ENCODE results near the gene BIN1. TPM values are rescaled to one million over a fixed set of nuclear protein-coding genes. Genes with fewer than 3 reads are reported as not detected.

Gene BIN1
- total and polyA plus RNA-seq, 2 donors (not counting 1 experiment from before 2014, with no cell fraction given): 90.6 to 92.3 TPM

DNA sequence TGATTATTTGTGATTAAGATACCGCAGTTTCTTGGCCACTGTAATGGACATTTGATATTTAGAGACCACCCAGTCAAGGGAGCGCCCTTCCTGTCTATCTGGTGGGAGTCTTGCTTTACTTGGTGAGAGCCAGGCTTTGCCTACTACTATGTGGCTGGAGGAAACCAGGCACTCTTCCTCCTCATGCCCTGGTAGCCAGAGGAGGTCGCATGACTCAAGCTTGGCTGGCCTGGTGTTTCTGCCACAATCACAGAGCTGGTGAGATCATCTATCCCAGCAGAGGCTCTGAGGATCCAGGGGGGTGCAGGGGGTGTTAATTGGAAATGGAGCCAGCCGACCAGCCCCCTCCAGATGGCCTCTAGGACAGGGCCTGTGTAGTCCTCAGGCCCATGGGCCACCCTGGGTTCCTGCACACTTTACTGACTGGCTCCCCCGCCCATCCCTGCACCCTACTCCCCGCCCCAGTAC lies 46.8 kb upstream of the BIN1 start:
- ChIA-PET CTCF (no interaction called here), POLR2A (no interaction called here)
- intact Hi-C loops (cut with micrococcal nuclease): no loop called here
- Mint-ChIP-seq H3K27ac (no peak overlapping the region), H3K4me1 (peaks cover 15% of the 10 kb centered on the region), H3K27me3 (no peaks in the 10 kb centered on the region), H3K9me3 (ENCODE audit: insufficient read depth) (peaks cover 2% of the 10 kb centered on the region), H3K4me3 (no peak overlapping the region)
- peaks cover 10 to 17% of the 10 kb centered on the region in 2 donors for H3K4me1 ChIP-seq (ENCODE audit: control insufficient read depth in 2 of 2, insufficient read depth in 2 of 2, low read length in 2 of 2)
- H3K79me2 ChIP-seq (ENCODE audit: control insufficient read depth, insufficient read depth, low read length): no peaks in the 10 kb centered on the region
- DNase-seq (no peak), ATAC-seq (ENCODE audit: low read depth) (no peak)
- H3K9me3 ChIP-seq (ENCODE audit: control extremely low read depth in 1 of 3, control insufficient read depth in 2 of 3, insufficient read depth in 1 of 3, low read length in 2 of 3): peaks cover 0 to 10% (median 7%) of the 10 kb centered on the region in 3 donors
- H4K20me1 ChIP-seq (ENCODE audit: control insufficient read depth, insufficient read depth, low read length, poor library complexity, severe bottlenecking): no peaks in the 10 kb centered on the region
- TF ChIP-seq, protein P1, sequence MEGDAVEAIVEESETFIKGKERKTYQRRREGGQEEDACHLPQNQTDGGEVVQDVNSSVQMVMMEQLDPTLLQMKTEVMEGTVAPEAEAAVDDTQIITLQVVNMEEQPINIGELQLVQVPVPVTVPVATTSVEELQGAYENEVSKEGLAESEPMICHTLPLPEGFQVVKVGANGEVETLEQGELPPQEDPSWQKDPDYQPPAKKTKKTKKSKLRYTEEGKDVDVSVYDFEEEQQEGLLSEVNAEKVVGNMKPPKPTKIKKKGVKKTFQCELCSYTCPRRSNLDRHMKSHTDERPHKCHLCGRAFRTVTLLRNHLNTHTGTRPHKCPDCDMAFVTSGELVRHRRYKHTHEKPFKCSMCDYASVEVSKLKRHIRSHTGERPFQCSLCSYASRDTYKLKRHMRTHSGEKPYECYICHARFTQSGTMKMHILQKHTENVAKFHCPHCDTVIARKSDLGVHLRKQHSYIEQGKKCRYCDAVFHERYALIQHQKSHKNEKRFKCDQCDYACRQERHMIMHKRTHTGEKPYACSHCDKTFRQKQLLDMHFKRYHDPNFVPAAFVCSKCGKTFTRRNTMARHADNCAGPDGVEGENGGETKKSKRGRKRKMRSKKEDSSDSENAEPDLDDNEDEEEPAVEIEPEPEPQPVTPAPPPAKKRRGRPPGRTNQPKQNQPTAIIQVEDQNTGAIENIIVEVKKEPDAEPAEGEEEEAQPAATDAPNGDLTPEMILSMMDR (IDR thresholded peaks at IDR 0.05): no peak
- no peak for TF ChIP-seq EZH2 (IDR thresholded peaks at IDR 0.05; ENCODE audit: borderline replicate concordance, insufficient read depth, low read depth, low read length, poor library complexity, severe bottlenecking)
- no peak overlapping the region for H3K4me3 ChIP-seq (ENCODE audit: control extremely low read depth in 1 of 5, extremely low read depth in 1 of 5, insufficient read depth in 1 of 5, low read depth in 2 of 5, low read length in 4 of 5)
- H3K27me3 ChIP-seq (replicated peaks in 1 of 4; ENCODE audit: control extremely low read depth in 1 of 4, control insufficient read depth in 3 of 4, insufficient read depth in 4 of 4, low read length in 3 of 4): no peaks in the 10 kb centered on the region
- H3K9ac ChIP-seq (ENCODE audit: low read length): no peak overlapping the region
- H3K36me3 ChIP-seq (replicated peaks in 1 of 2; ENCODE audit: control extremely low read depth in 1 of 2, control insufficient read depth in 1 of 2, extremely low read depth in 1 of 2, insufficient read depth in 2 of 2, low read length in 1 of 2): no peaks in the 10 kb centered on the region
- no peak overlapping the region for H2AFZ ChIP-seq (ENCODE audit: insufficient read depth, low read depth, low read length, poor library complexity, severe bottlenecking)
- H3K4me2 ChIP-seq (replicated peaks; ENCODE audit: low read depth, low read length, poor library complexity, severe bottlenecking): no peak overlapping the region
- WGBS (ENCODE audit: insufficient coverage): 93% methylated on average over 5 of the region's 6 CpGs
- H3K27ac ChIP-seq (ENCODE audit: low read length in 2 of 2): no peak overlapping the region

- Mint-ChIP-seq H3K27ac (no peak overlapping the region), H3K27me3 (no peaks in the 10 kb centered on the region), H3K4me3 (no peak overlapping the region), H3K4me1 (peaks cover 4% of the 10 kb centered on the region), H3K9me3 (ENCODE audit: insufficient read depth) (peaks cover 2% of the 10 kb centered on the region)
- H3K27ac ChIP-seq (ENCODE audit: low read length in 2 of 2): no peak overlapping the region
- H3K9me3 ChIP-seq (ENCODE audit: control extremely low read depth in 1 of 3, control insufficient read depth in 2 of 3, insufficient read depth in 1 of 3, low read length in 2 of 3): peaks cover 0 to 12% (median 7%) of the 10 kb centered on the region in 3 donors
- H3K4me3 ChIP-seq (ENCODE audit: control extremely low read depth in 1 of 5, extremely low read depth in 1 of 5, insufficient read depth in 1 of 5, low read depth in 2 of 5, low read length in 4 of 5): no peak overlapping the region
- no peaks in the 10 kb centered on the region for H3K4me1 ChIP-seq (ENCODE audit: control insufficient read depth in 2 of 2, insufficient read depth in 2 of 2, low read length in 2 of 2)
- ChIA-PET POLR2A (no interaction called here), CTCF (interaction anchor here (0.8 to 2.2 kb wide), 2 partner anchors 11 to 100 kb away, joined by 3 to 8 read pairs; no protein-coding TSS in a partner anchor)
- WGBS (ENCODE audit: insufficient coverage): 86% methylated on average over 1 of the region's 1 CpG
- no peak for DNase-seq
- H3K27me3 ChIP-seq (replicated peaks in 1 of 4; ENCODE audit: control extremely low read depth in 1 of 4, control insufficient read depth in 3 of 4, insufficient read depth in 4 of 4, low read length in 3 of 4): no peaks in the 10 kb centered on the region
- no peak overlapping the region for H2AFZ ChIP-seq (ENCODE audit: insufficient read depth, low read depth, low read length, poor library complexity, severe bottlenecking)
- H4K20me1 ChIP-seq (ENCODE audit: control insufficient read depth, insufficient read depth, low read length, poor library complexity, severe bottlenecking): no peaks in the 10 kb centered on the region
- no peak overlapping the region for H3K4me2 ChIP-seq (replicated peaks; ENCODE audit: low read depth, low read length, poor library complexity, severe bottlenecking)
- intact Hi-C loops (cut with micrococcal nuclease): no loop called here
- no peaks in the 10 kb centered on the region for H3K36me3 ChIP-seq (replicated peaks in 1 of 2; ENCODE audit: control extremely low read depth in 1 of 2, control insufficient read depth in 1 of 2, extremely low read depth in 1 of 2, insufficient read depth in 2 of 2, low read length in 1 of 2)
- no peaks in the 10 kb centered on the region for H3K79me2 ChIP-seq (ENCODE audit: control insufficient read depth, insufficient read depth, low read length)
- no peak overlapping the region for H3K9ac ChIP-seq (ENCODE audit: low read length)
- no peak for ATAC-seq (ENCODE audit: low read depth)
- TF ChIP-seq, protein P1 (IDR thresholded peaks at IDR 0.05): no peak
- TF ChIP-seq EZH2 (IDR thresholded peaks at IDR 0.05; ENCODE audit: borderline replicate concordance, insufficient read depth, low read depth, low read length, poor library complexity, severe bottlenecking): no peak
Observed at GRCh38 chr2:127150996-127151395, 44.0 kb upstream of the BIN1 start.
